Bone marrow (tissue), 2 donors: ENCODE measurements around the gene EVC.
"Not testable (repeated sequence)": the region's sequence is repeated elsewhere in the genome, so short reads cannot be mapped to it uniquely, and the experiment has no call there.

ENCODE experiments used
- DNase-seq, 2 donors: peaks; one replicate each; lab custom pipeline; 2025; lab: John Stamatoyannopoulos, UW

The EVC gene

DNA sequence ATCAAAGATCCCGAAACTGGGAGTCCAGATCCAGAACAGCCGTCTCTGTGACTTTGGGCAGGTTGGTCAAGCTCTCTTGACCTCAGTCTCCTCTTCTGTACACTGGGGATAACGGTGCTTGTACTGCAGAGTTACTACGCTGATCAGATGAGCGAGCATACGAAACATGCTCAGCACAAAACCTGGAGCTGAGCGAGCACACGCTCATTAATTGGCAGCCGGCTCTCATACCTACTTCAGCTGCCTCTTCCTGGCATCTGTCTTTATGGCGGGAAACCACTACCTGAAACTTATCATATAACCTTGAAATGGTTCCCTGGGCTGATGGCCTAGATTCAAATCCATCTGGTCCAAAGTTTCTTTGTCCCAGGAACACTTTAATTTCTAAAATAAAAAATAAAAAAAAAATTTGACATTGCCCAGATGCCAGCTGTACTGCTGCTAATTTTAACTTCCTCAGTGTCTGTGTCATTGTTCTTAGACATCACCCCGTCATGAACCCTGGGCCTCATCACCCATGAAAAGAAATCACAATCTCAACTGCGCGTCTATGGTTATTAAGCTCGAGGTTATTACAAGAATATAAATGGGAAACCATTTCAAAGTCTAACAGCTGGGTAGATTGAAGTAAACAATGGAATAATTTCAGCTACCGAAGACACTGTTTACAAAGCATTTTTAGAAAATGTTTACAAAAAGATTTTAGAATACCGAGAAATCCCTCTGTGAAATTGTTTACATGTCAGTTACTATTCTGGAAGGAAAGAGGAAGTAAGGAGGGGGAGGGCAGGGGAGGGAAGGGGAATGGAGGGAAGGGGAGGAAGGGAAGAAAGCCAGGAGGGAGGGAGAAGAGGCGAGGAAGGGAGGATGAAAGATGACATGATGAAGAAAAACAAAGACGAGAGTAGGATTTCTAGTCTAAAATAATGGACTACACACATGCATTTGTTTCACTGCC lies 132.9 kb downstream of the EVC start:
- DNase-seq: no peak

DNA sequence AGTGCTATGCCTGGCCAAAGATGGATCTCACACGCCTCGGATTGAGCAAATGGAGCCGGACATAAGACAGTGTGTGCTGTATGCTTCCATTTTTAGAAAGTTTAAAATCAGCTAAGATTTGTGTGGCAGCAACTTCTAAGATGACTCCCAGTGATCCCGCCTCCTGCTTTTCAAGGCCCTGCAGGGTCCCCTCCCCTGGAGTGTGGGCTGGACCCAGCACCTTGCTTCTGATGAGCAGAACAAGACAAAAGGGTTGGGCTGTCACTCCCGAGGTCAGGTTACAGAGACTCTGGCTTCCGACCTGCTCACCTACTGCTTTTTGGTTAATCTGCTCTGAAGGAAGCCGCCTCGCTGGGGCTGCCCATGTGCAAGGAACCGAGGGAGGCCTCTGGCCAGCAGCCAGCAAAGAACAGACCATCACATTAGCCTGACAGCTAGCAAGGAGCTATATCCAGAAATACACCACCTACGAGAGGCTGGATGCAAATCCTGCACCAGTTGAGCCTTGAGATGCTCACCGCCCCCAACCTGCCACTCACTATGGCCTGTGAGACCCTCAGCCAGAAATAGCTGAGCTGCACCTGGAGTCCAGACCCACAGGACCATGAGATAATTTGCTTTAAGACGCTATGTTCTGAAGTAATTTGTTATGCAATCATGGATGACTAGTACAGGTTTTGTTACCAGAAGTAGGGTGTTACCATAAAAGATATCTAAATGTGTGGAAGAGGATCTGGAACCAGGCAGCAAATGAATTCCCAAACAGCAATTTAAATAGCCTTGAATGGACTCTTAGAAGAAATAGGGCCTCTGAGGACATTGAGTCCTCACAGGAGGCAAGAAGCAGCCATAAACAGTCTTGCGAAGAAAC lies 134.3 kb downstream of the EVC start:
- no peak for DNase-seq

DNA sequence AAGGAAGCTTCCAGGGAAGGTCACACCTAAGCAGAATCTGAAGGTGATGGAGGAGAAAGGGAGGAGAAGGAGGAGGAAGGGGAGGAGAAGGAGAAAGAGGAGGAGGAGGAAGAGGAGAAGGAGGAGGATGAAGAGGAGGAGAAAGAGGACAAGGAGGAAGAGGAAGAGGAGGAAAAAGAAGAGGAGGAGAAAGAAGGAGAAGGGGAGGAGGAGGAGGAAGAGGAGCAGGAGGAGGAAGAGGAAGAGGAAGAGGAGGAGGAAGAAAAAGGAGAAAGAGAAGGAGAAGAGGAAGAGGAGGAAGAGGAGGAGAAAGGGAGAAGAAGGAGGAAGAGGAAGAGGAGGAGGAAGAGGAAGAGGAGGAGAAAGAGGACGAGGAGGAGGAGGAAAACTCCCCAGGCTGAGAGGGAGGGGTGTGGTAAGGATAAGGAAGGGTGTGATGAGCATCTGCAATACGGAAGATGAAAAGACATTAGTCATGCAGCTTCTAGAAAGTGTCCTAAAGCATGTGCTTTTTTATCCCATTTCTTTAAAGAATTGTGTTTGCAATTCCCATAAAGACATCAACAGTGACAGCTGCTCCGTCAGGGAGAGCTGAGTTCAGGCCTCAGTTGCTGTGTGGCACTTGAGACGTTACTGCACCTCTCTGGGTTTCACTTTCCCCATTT lies 140.8 kb downstream of the EVC start:
- no peak for DNase-seq

DNA sequence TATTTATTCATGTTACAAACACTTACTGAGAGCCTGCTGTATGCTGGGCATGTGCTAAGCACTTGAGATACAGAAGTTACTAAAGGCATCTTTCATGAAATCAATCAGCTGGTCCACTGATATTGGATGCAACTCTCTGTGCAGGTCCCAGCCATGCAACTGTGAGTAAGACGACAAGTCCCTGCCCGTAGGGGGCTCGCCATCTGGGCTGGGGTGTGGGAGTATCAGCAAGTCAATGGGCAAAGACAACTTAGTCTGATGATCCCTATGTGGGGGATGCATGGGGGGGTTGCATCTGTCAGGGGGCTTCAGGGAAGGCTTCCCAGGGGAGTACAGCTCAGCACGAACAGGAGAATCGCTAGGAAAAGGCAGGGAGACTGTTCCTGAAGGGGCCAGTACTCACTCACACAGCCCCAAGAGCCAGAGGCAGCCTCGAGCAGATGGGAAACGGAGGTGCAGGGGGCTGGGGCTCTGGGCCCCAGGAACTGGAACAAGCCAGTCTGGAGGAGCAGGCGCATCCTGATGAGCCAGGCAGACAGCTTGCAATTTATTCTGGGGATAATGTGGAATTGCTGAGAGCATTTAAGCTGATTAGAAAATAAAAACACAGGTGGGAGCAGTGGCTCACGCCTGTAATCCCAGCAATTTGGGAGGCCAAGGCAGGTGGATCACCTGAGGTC lies 141.7 kb downstream of the EVC start:
- no peak for DNase-seq

DNA sequence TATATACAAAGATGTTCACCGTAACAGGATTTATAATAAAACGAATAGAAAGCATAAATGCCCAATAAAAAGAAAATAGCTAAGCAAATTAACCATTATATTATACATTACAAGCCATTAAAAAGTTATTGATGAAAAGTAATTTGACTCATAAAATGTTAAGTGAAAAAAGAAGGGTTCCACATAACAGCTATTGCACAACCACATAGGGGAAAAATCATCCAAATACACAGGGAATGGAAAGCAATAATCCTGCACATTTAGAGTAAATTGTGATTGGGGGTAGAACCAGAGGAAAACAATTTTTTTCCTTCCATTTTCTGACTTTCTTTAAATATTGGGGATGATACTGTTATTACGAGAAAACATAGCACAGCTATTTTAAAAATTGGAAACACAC lies 143.9 kb downstream of the EVC start:
- DNase-seq: no peak

DNA sequence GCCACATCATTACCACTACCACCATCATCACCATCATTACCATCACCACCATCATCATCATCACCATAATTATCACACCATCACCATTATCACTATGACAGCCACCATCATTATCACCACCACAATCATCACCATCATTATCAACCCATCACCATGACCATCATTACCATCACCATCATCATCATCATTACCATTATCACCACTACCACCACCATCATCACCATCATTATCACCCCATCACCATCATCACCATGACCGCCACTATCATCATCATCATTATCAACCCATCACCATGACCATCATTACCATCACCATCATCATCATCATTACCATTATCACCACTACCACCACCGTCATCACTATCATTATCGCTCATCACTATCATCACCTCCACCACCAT lies 145.4 kb downstream of the EVC start:
- DNase-seq: not testable (repeated sequence)

DNA sequence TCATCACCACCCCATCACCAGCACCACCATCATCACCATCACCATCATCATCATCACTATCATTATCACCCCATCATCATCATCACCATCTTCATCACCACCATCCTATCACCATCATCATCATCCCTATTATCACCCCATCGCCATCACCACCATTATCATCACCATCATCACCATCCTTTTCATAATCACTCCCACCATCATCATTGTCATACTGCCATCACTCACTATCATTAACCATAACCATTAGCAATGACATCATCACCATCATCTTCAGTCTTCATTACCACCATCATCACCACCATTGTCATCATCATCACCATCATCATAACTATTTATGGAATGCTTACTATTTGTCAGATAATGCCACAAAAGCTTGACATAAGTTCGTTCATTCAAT lies 146.2 kb downstream of the EVC start:
- DNase-seq: no peak

DNA sequence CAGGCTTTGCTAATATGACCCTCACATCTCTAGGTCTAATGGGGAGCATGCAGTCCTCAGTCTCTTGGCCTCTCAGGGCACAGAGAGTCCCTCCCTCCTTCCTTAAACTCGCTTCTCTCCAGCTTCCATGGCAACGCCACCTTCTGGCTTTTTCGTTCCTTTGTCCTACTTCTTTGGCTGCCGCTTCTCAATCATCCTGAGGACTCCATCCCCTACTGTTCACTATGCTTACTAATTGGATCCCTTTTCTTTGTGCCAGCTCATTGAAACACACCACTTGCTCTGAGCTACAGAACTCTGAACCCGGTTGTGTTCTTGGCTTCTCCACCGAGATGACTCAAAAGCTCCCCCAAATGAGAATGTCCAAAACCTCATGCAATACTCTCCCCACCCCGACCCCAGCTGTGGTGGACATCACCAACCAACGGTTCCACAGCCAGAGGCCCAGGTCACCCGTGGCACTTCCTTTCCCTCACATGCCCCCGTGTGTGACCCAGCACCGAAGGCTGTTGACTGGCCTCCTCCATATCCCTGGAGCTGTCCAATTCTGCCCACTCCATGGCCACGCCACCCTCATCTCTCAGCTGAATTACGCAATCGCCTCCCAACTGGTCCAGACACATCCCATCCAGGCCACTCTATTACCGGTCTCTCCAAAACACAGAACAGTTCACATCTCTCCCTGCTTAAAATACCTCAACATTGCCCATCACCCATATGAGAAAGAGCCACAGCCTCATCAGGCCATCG lies 147.2 kb downstream of the EVC start:
- DNase-seq: no peak

DNA sequence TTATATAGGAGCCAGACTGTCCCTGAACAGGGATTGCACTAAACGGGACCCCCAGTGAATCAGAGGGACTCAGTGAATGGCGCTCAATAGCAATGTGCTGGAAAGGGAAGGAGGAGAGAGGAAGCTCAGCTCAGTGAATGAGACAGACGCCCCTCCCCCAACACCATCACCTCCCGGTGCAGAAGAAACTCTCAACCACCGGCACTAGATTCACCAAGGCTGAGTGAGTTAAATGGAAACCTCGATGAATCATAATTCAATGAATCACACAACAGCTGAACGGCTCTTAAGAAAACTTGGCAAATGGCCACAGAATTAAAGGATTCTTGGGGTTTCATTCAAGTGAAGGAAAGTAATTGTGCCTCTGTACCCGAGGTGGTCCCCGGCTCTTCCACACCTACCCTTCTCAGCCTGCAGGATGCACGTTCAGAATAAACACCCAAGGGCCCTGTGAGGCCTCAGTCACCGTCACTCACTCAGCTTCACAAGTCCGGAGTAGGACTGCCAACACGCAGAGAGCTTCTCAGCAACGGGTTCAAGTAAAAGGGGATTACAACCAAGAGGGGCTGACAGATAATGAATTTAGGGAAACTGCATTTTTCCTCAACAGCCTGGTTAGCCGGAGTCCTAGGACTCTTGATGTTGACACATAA lies 152.6 kb downstream of the EVC start:
- no peak for DNase-seq
